Aorta (tissue), 5 donors: Measurements from ENCODE around the gene SERPINB6. TPM values are rescaled to one million over a fixed set of nuclear protein-coding genes. Genes with fewer than 3 reads are reported as not detected.

Experiments used
- ATAC-seq: fragments of 200-7000 bp; cut with Tn5 transposase; one replicate; pipeline ENCODE4 v1.9.1; 2022; ENCODE audit warnings: moderate library complexity; ENCODE audit not compliant: low FRiP score
- DNase-seq, 2 donors: peaks; one replicate each; pipeline ENCODE4 v3.0.0-alpha.2; 2020
- H3K27ac ChIP-seq, 2 donors: one replicate each; pipeline ENCODE4 v1.5.1; 2013; ENCODE audit warnings: low read length in 2 of 2, mild to moderate bottlenecking in 2 of 2, moderate library complexity in 2 of 2, control low read depth in 1 of 2, inconsistent platforms in 1 of 2, low read depth in 1 of 2
- H3K27me3 ChIP-seq, 2 donors: one replicate each; pipeline ENCODE4 v1.6.1; 2013; ENCODE audit warnings: control low read depth in 1 of 2, low read length in 1 of 2, mild to moderate bottlenecking in 1 of 2, moderate library complexity in 1 of 2; ENCODE audit not compliant: insufficient read depth in 2 of 2, control insufficient read depth in 1 of 2
- H3K36me3 ChIP-seq, 2 donors: one replicate each; pipeline ENCODE4 v1.6.1; 2013; ENCODE audit warnings: control low read depth in 1 of 2, low read length in 1 of 2, mild to moderate bottlenecking in 1 of 2; ENCODE audit not compliant: insufficient read depth in 2 of 2, control insufficient read depth in 1 of 2
- H3K4me1 ChIP-seq, 2 donors: one replicate each; pipeline ENCODE4 v1.6.1; 2013; ENCODE audit warnings: low read length in 2 of 2, control low read depth in 1 of 2, mild to moderate bottlenecking in 1 of 2, moderate library complexity in 1 of 2; ENCODE audit not compliant: insufficient read depth in 2 of 2, control insufficient read depth in 1 of 2
- H3K4me3 ChIP-seq, 2 donors: one replicate each; pipeline ENCODE4 v1.5.1; 2013; ENCODE audit warnings: low read length in 2 of 2, control low read depth in 1 of 2, mild to moderate bottlenecking in 1 of 2
- H3K9me3 ChIP-seq: one replicate; pipeline ENCODE4 v1.6.1; 2013; ENCODE audit warnings: mild to moderate bottlenecking, low read length; ENCODE audit not compliant: control insufficient read depth
- WGBS, 2 donors: extraction: QIAGEN DNeasy Blood & Tissue Kit; methylation state at CpG; one replicate each; pipeline ENCODE4 v1.1.7; 2013; 5-methylcytosine and 5-hydroxymethylcytosine counted together
- intact Hi-C, 2 donors: fragments of 100-400 bp; cut with DNase I; formaldehyde crosslinking; loops; one replicate each; pipeline versions ENCODE4 v1.14.2 to v1.15.0; 2022
- polyA plus RNA-seq, 2 donors: library from polyadenylated mRNA; stranded (reverse); fragments of 200-250 nt; gene quantifications; one replicate each; pipeline ENCODE4 v1.2.3, GENCODE V29; 2013
- total RNA-seq, 2 donors: library from RNA; stranded (reverse); fragmentation: NEBNext Ultra II Directional; extraction: Animal tissue kit (Norgen Biotek cat#: 25700); gene quantifications; one replicate each; pipeline ENCODE4 v1.2.1, GENCODE V29; 2021
- donor health status: healthy with polysubstance abuse.
- donor health status: Bipolar disorder and iron deficiency.
- donor health status: DM: no; HTN: no; CAD: no.
- donor health status: DM: no; HTN: no; CAD: no.
- donor health status: DM: yes; HTN: yes; CAD: no.

SERPINB6 gene
- total and polyA plus RNA-seq, 4 donors, result 111 to 243 (median 153) TPM

DNA sequence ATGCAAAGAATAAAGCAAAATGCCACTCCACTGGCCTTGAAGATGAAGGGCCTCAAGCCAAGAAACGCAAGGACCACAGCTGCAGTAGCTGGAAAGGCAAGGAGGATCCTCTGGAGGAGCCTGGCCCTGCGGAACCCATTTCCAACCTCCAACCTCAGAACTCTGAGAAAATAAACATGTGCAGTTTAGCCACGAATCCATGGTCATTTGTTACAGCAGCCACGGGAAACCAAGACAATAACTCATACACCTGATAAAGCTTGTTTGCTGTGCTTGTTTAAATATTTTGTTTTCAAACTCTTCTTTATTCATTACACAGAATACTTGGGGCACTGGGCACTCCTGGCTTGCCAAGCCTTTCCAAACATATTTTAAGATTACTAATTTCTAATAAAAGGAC, 10.4 kb downstream of the SERPINB6 start:
- H3K27me3 ChIP-seq, result no peaks in the 10 kb centered on the region
- no peak for DNase-seq
- WGBS, 2 donors, result 57 to 61% methylated on average over 4 of the region's 4 CpGs
- no peak for ATAC-seq
- no peaks in the 10 kb centered on the region for H3K9me3 ChIP-seq
- peaks cover 0 to 2% of the 10 kb centered on the region in 2 donors for H3K36me3 ChIP-seq
- H3K4me3 ChIP-seq, result no peak overlapping the region
- H3K27ac ChIP-seq, result peak overlapping the region in 1 of 2 donors; percentile 17
- intact Hi-C loops, result no loop called here
- H3K4me1 ChIP-seq, result no peaks in the 10 kb centered on the region

DNA sequence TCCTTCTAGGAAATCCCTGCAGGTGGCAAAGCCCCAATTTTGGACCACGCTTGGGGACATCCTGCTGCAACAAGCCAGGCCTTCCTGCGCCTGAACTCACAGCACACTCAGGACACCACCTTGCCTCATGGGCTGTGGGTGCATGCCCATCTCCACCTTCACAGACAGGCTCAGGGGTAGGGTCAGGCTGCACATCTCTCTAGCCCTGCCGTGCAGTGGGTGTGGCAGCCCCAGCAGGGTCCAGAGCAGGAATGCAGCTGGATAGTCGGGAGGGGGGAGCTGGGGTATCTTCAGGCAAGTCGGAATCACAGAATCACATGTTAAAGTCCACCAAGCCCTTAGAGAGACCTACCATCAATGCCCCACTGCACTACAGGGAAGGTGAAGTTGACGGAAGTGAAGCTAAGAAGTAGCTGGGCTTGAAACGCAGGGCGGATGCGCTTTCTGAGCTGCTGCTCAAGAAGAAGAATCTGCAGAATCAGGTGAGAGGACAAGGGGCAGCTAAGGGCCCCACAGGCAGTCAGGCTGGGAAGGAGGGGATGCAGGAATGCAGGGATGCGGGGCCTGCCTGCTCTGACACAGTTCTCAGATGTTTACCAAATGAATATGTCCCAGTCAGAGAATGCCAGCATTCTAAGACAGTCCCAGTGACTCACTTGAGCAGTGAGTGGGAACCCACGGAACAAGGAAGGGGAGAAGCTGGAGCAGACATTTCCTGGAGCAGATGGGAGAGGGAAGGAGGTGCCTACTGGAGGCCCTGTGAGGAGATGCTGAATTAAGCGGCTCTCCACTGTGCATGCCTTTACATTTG, 11.3 kb downstream of the SERPINB6 start:
- peak overlapping the region in 1 of 2 donors; percentile 23 for H3K27ac ChIP-seq
- no peak for DNase-seq

DNA sequence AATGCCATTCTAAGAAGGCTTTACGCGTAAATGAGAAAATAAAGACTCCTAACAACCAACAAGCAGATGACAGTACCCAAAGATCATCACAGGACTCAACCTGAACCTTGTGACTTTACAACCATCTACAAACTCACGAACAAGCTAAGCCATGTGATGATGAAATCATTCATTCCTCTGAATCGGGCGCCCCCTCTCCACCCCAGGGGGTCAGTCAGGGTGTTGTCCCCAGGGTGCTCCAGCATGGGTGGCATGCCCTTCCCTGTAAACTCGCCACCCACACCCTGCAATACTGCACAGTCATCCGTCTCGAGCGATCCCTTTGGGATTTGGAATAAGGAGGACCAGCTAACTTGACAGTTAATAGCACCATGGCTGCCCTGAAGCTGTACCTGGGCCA, 12.6 kb downstream of the SERPINB6 start:
- Histone ChIP-seq H3K36me3 (peaks cover 0 to 2% of the 10 kb centered on the region in 2 donors), H3K4me3 (no peak overlapping the region), H3K27me3 (no peaks in the 10 kb centered on the region), H3K27ac (no peak overlapping the region), H3K9me3 (no peaks in the 10 kb centered on the region), H3K4me1 (no peaks in the 10 kb centered on the region)
- ATAC-seq (no peak), DNase-seq (no peak)
- WGBS, 2 donors, result 88 to 90% methylated on average over 9 of the region's 9 CpGs
- intact Hi-C loops, result no loop called here

More for the DNA sequence above, 11.3 kb downstream of the SERPINB6 start:
- Histone ChIP-seq H3K36me3 (peaks cover 0 to 2% of the 10 kb centered on the region in 2 donors), H3K4me1 (no peaks in the 10 kb centered on the region), H3K9me3 (no peaks in the 10 kb centered on the region), H3K4me3 (no peak overlapping the region), H3K27me3 (no peaks in the 10 kb centered on the region)
- intact Hi-C loops, result no loop called here
- WGBS, 2 donors, result 72 to 73% methylated on average over 12 of the region's 12 CpGs
- ATAC-seq, result no peak

- intact Hi-C loops, result no loop called here
- peaks cover 0 to 2% of the 10 kb centered on the region in 2 donors for H3K36me3 ChIP-seq
- no peak overlapping the region for H3K4me3 ChIP-seq
- H3K27me3 ChIP-seq, result no peaks in the 10 kb centered on the region
- WGBS, 2 donors, result 87 to 94% methylated on average over 18 of the region's 18 CpGs
- no peaks in the 10 kb centered on the region for H3K9me3 ChIP-seq
- peak in 1 of 2 donors; percentile 78 for DNase-seq
- ATAC-seq, result peak; percentile 31
- no peaks in the 10 kb centered on the region for H3K4me1 ChIP-seq
- no peak overlapping the region for H3K27ac ChIP-seq
Measured at GRCh38 chr6:2958331-2958711, 13.0 kb downstream of the SERPINB6 start.

DNA sequence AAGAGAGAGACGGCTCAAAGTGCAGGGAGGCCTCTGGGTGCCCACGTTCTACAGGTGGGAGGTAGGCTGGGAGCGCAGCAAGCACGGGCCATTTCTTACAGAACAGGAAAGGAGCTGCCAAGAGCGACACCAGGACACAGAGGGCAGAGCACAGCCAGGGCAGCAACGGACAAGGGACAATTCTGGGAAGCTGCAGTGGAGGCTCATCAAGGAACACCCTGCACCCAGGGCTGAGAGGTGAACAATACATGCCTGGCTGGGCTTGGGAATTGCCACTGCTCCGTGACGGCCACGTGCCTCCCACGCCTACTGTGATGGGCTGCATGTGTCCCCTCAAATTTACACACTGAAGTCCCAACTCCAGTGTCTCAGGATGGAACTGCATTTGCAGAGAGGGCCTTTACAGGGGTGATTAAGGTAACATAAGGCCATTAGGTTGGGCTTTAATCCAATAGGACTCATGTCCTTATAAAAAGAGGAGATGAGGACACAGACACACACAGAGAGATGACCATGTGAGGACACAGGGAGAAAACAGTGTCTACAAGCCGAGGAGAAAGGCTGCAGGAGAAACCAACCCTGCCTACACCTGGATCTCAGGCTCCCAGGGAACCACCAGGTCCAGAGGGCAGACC, 13.6 kb downstream of the SERPINB6 start:
- Histone ChIP-seq H3K27me3 (no peaks in the 10 kb centered on the region), H3K36me3 (peaks cover 0 to 2% of the 10 kb centered on the region in 2 donors), H3K4me3 (no peak overlapping the region), H3K4me1 (no peaks in the 10 kb centered on the region), H3K27ac (no peak overlapping the region), H3K9me3 (no peaks in the 10 kb centered on the region)
- intact Hi-C loops, result no loop called here
- 83 to 90% methylated on average over 11 of the region's 11 CpGs for WGBS, 2 donors
- ATAC-seq (peak; percentile 5), DNase-seq (no peak)

GRCh38 chr6:2956930-2957685, 14.3 kb downstream of the SERPINB6 start:
- Histone ChIP-seq H3K36me3 (peaks cover 0 to 2% of the 10 kb centered on the region in 2 donors), H3K27ac (no peak overlapping the region), H3K4me1 (no peaks in the 10 kb centered on the region), H3K4me3 (no peak overlapping the region), H3K9me3 (no peaks in the 10 kb centered on the region), H3K27me3 (no peaks in the 10 kb centered on the region)
- WGBS, 2 donors, result 40 to 42% methylated on average over 5 of the region's 5 CpGs
- DNase-seq (no peak), ATAC-seq (no peak)
- intact Hi-C loops, result no loop called here

DNA sequence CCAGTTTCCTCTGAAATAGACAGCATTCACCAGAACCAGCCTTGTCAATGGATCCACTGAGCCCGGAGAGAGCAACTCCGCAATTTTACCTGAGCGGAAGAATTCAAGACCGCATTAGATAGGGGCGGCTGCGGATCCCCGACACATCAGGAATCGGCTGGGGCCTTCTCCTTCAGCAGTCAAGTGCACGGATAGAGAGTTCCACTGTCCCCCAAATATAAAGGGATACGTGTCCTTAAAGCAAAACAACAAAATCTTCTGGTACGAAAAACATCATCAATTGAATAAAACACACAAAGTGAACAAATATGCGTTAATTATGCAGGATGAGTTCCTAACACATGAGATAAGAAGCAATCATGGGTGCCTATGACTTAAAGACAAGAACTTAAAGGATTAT, 18.3 kb downstream of the SERPINB6 start:
- no peak overlapping the region for H3K4me3 ChIP-seq
- H3K9me3 ChIP-seq, result no peaks in the 10 kb centered on the region
- no peaks in the 10 kb centered on the region for H3K4me1 ChIP-seq
- H3K27me3 ChIP-seq, result no peaks in the 10 kb centered on the region
- no peak for ATAC-seq
- peak overlapping the region in 1 of 2 donors; percentile 9 for H3K27ac ChIP-seq
- 83 to 88% methylated on average over 12 of the region's 12 CpGs for WGBS, 2 donors
- intact Hi-C loops, result loop anchor here (2.0 kb wide), 1 partner anchor 36 kb away; no protein-coding TSS in a partner anchor
- no peak for DNase-seq
- peaks cover 0 to 2% of the 10 kb centered on the region in 2 donors for H3K36me3 ChIP-seq

DNA sequence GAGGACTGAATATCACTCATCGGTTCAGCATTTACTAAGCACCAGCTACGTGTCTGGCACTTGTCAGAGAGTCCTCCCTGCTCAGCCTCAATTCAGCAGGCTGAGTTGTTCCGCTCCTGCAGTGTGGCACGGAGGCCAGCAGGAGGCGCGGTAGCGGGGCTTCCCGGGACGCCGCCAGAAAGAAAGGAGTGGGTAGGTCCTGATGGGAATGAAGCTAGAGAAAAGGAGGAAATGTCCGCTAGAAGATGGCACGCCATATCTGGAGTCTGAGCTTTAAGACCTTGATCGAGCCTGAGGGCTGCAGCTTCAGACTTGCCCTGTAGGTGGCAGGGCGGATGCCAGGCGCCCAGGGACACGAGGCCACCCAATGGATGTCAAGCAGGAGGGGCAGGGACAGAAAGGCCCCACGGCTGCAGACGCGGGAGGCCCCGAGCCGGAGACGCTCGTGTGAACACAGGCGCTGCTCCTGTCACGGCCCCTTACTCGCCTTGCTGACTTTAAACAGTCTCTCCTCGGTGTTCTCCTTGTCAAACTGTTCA, 18.7 kb downstream of the SERPINB6 start:
- DNase-seq (peak; percentile 80 to 93), ATAC-seq (peak; percentile 89)
- intact Hi-C loops, result loop anchor here (2.0 kb wide), 1 partner anchor 36 kb away; no protein-coding TSS in a partner anchor
- H3K27ac ChIP-seq, result peak overlapping the region in 1 of 2 donors; percentile 9
- no peak overlapping the region for H3K4me3 ChIP-seq
- H3K36me3 ChIP-seq, result peaks cover 0 to 6% of the 10 kb centered on the region in 2 donors
- H3K9me3 ChIP-seq, result no peaks in the 10 kb centered on the region
- WGBS, 2 donors, result 7% methylated on average over 27 of the region's 27 CpGs
- no peaks in the 10 kb centered on the region for H3K27me3 ChIP-seq
- no peaks in the 10 kb centered on the region for H3K4me1 ChIP-seq
